SK-N-SH treated with all-trans-retinoic acid at 6 μM for 48 hours (cell line): ENCODE results near the gene SMIM32.

Experiments used
- ATAC-seq: fragments of 200-7000 bp; cut with Tn5 transposase; 3 replicates; pipeline ENCODE4 v1.9.1; 2020; ENCODE audit warnings: mild to moderate bottlenecking, moderate library complexity
- ARNTL ChIP-seq: fragments of 450-650 bp; formaldehyde crosslinking; IDR thresholded peaks from 2 replicates; pipeline ENCODE4 v1.5.0; 2020; ENCODE audit warnings: low read depth, mild to moderate bottlenecking, moderate library complexity, borderline replicate concordance
- CSDC2 ChIP-seq: fragments of 250-450 bp; sonication (Bioruptor Pico); IDR thresholded peaks from 2 replicates; pipeline ENCODE4 v1.5.0; 2020; ENCODE audit warnings: mild to moderate bottlenecking, moderate library complexity
- CSRNP3 ChIP-seq: fragments of 250-450 bp; sonication (Bioruptor Pico); IDR thresholded peaks from 2 replicates; pipeline ENCODE4 v1.5.1; 2021; ENCODE audit warnings: mild to moderate bottlenecking, moderate library complexity
- ESRRG ChIP-seq: fragments of 250-450 bp; sonication (Bioruptor Pico); IDR thresholded peaks from 2 replicates; pipeline ENCODE4 v1.6.1; 2021; ENCODE audit warnings: mild to moderate bottlenecking
- GLIS3 ChIP-seq: fragments of 250-450 bp; sonication (Bioruptor Pico); IDR thresholded peaks from 2 replicates; pipeline ENCODE4 v1.5.0; 2020; ENCODE audit warnings: mild to moderate bottlenecking, moderate library complexity
- ISL1 ChIP-seq: fragments of 250-450 bp; sonication (Bioruptor Pico); IDR thresholded peaks from 2 replicates; pipeline ENCODE4 v2.1.2; 2022; ENCODE audit warnings: mild to moderate bottlenecking, moderate library complexity
- OSR1 ChIP-seq: fragments of 250-450 bp; sonication (Bioruptor Pico); IDR thresholded peaks from 2 replicates; pipeline ENCODE4 v1.8.0; 2022; ENCODE audit warnings: moderate library complexity, mild to moderate bottlenecking, inconsistent platforms
- POU6F1 ChIP-seq: fragments of 250-450 bp; sonication (Bioruptor Pico); IDR thresholded peaks from 2 replicates; pipeline ENCODE4 v1.8.0; 2021; ENCODE audit warnings: low read depth, mild to moderate bottlenecking, moderate library complexity, borderline replicate concordance
- RARB ChIP-seq: fragments of 250-450 bp; sonication (Bioruptor Pico); IDR thresholded peaks from 2 replicates; pipeline ENCODE4 v1.8.0; 2021; ENCODE audit warnings: mild to moderate bottlenecking, moderate library complexity
- SNAI2 ChIP-seq: fragments of 250-450 bp; sonication (Bioruptor Pico); IDR thresholded peaks from 2 replicates; pipeline ENCODE4 v1.5.0; 2020; ENCODE audit warnings: mild to moderate bottlenecking, moderate library complexity
- TOX ChIP-seq: fragments of 250-450 bp; sonication (Bioruptor Pico); IDR thresholded peaks from 2 replicates; pipeline ENCODE4 v1.8.0; 2021; ENCODE audit warnings: mild to moderate bottlenecking, moderate library complexity, borderline replicate concordance
- ZC3H10 ChIP-seq: fragments of 250-450 bp; sonication (Bioruptor Pico); IDR thresholded peaks from 2 replicates; pipeline ENCODE4 v1.5.1; 2021; ENCODE audit warnings: mild to moderate bottlenecking, moderate library complexity
- ZFP3 ChIP-seq: fragments of 250-450 bp; sonication (Bioruptor Pico); IDR thresholded peaks from 2 replicates; pipeline ENCODE4 v1.5.0; 2020; ENCODE audit warnings: mild to moderate bottlenecking, moderate library complexity
- ZFP30 ChIP-seq: fragments of 450-650 bp; formaldehyde crosslinking; IDR thresholded peaks from 2 replicates; pipeline ENCODE4 v1.5.0; 2022; ENCODE audit warnings: mild to moderate bottlenecking, moderate library complexity
- ZNF565 ChIP-seq: fragments of 450-650 bp; formaldehyde crosslinking; conservative IDR thresholded peaks from 2 replicates; pipeline ENCODE4 v1.5.0; 2020; ENCODE audit warnings: low read depth, mild to moderate bottlenecking, moderate library complexity
- ZNF70 ChIP-seq: fragments of 450-650 bp; formaldehyde crosslinking; IDR thresholded peaks from 2 replicates; pipeline ENCODE4 v1.5.0; 2020; ENCODE audit warnings: mild to moderate bottlenecking, moderate library complexity
- ZNF8 ChIP-seq: fragments of 450-650 bp; formaldehyde crosslinking; IDR thresholded peaks from 2 replicates; pipeline ENCODE4 v1.5.0; 2020; ENCODE audit warnings: mild to moderate bottlenecking, moderate library complexity
- TF ChIP-seq, protein P1 (sequence below): fragments of 250-450 bp; sonication (Bioruptor Pico); IDR thresholded peaks from 2 replicates; pipeline ENCODE4 v1.5.1; 2020; ENCODE audit warnings: low read depth, mild to moderate bottlenecking, moderate library complexity
- TF ChIP-seq, protein P2 (sequence below): fragments of 250-450 bp; sonication (Bioruptor Pico); IDR thresholded peaks from 2 replicates; pipeline ENCODE4 v1.5.0; 2020; ENCODE audit warnings: mild to moderate bottlenecking, moderate library complexity

SMIM32 gene

DNA sequence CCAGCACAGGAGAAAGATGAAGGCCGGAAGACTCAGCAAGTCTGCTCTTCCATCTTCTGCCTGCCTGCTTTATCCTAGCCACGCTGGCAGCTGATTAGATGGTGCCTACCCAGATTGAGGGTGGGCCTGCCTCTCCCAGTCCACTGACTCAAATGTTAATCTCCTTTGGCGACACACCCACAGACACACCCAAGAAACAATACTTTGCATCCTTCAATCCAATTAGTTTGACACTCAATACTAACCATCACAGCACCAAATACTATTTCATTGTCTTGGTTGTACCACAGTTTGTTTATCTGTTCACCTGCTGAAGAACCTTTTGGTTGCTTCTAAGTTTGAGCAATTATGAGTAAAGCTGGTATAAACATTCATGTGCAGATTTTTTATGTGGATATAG, 23.7 kb downstream of the SMIM32 start (continued):
- TF ChIP-seq, protein P1, sequence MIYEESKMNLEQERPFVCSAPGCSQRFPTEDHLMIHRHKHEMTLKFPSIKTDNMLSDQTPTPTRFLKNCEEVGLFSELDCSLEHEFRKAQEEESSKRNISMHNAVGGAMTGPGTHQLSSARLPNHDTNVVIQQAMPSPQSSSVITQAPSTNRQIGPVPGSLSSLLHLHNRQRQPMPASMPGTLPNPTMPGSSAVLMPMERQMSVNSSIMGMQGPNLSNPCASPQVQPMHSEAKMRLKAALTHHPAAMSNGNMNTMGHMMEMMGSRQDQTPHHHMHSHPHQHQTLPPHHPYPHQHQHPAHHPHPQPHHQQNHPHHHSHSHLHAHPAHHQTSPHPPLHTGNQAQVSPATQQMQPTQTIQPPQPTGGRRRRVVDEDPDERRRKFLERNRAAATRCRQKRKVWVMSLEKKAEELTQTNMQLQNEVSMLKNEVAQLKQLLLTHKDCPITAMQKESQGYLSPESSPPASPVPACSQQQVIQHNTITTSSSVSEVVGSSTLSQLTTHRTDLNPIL (CRISPR knock-in tag), result no peak
- TF ChIP-seq ZNF8 (CRISPR knock-in tag) (no peak), ESRRG (CRISPR knock-in tag) (no peak), ZFP30 (CRISPR knock-in tag) (no peak), ZC3H10 (no peak), ZFP3 (CRISPR knock-in tag) (no peak)

DNA sequence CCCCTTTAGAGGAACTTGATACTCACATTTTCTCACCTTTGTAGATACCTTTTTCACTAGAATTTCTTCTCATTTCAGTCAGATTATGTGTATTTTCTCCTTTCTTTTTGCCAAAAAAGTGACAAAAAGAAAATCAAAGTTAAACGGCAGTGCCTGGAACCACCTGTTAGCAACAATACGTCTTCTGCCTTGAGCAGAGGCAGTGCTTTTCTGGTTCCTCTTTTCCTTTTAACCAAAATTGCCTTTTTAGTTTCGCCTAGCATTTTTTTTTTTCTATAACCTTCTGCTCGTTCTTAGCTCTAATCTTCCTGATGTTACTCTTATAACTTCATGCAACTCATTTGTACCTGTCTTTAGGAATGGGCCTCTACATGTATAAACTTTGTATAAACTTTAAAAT, 26.1 kb downstream of the SMIM32 start:
- TF ChIP-seq, protein P2, sequence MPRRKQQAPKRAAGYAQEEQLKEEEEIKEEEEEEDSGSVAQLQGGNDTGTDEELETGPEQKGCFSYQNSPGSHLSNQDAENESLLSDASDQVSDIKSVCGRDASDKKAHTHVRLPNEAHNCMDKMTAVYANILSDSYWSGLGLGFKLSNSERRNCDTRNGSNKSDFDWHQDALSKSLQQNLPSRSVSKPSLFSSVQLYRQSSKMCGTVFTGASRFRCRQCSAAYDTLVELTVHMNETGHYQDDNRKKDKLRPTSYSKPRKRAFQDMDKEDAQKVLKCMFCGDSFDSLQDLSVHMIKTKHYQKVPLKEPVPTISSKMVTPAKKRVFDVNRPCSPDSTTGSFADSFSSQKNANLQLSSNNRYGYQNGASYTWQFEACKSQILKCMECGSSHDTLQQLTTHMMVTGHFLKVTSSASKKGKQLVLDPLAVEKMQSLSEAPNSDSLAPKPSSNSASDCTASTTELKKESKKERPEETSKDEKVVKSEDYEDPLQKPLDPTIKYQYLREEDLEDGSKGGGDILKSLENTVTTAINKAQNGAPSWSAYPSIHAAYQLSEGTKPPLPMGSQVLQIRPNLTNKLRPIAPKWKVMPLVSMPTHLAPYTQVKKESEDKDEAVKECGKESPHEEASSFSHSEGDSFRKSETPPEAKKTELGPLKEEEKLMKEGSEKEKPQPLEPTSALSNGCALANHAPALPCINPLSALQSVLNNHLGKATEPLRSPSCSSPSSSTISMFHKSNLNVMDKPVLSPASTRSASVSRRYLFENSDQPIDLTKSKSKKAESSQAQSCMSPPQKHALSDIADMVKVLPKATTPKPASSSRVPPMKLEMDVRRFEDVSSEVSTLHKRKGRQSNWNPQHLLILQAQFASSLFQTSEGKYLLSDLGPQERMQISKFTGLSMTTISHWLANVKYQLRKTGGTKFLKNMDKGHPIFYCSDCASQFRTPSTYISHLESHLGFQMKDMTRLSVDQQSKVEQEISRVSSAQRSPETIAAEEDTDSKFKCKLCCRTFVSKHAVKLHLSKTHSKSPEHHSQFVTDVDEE (CRISPR knock-in tag), result no peak
- no peak for ATAC-seq

GRCh38 chr5:136164226-136164625, 28.7 kb downstream of the SMIM32 start:
- ATAC-seq, result no peak
- no peak for TF ChIP-seq SNAI2 (CRISPR knock-in tag)
- no peak for TF ChIP-seq POU6F1 (CRISPR knock-in tag)
- no peak for TF ChIP-seq ARNTL (CRISPR knock-in tag)
- no peak for TF ChIP-seq TOX (CRISPR knock-in tag)
- no peak for TF ChIP-seq ESRRG (CRISPR knock-in tag)
- TF ChIP-seq GLIS3 (CRISPR knock-in tag), result no peak
- no peak for TF ChIP-seq ISL1 (CRISPR knock-in tag)
- no peak for TF ChIP-seq RARB (CRISPR knock-in tag)
- TF ChIP-seq, protein P1 (CRISPR knock-in tag), result no peak
- no peak for TF ChIP-seq ZFP30 (CRISPR knock-in tag)
- TF ChIP-seq, protein P2 (CRISPR knock-in tag), result no peak
- no peak for TF ChIP-seq OSR1 (CRISPR knock-in tag)
- TF ChIP-seq, all 23 proteins: peak for 0

- no peak for ATAC-seq
- TF ChIP-seq ZNF8 (CRISPR knock-in tag), result no peak
- no peak for TF ChIP-seq CSDC2
- no peak for TF ChIP-seq GLIS3 (CRISPR knock-in tag)
- no peak for TF ChIP-seq ZNF565 (CRISPR knock-in tag)
- TF ChIP-seq, protein P1 (CRISPR knock-in tag), result no peak
- no peak for TF ChIP-seq RARB (CRISPR knock-in tag)
- TF ChIP-seq ZFP30 (CRISPR knock-in tag), result no peak
- TF ChIP-seq ZNF70 (CRISPR knock-in tag), result no peak
- TF ChIP-seq ZC3H10, result no peak
- TF ChIP-seq OSR1 (CRISPR knock-in tag), result no peak
- TF ChIP-seq TOX (CRISPR knock-in tag), result no peak
- no peak for TF ChIP-seq CSRNP3 (CRISPR knock-in tag)
- TF ChIP-seq ARNTL (CRISPR knock-in tag), result no peak
- no peak for TF ChIP-seq POU6F1 (CRISPR knock-in tag)
- TF ChIP-seq ZFP3 (CRISPR knock-in tag), result no peak
- TF ChIP-seq, all 23 proteins: peak for 0
Observed at GRCh38 chr5:136162008-136162407, 31.0 kb downstream of the SMIM32 start.
